Prostate gland (tissue), 2 donors: Measurements from ENCODE around the gene TXNDC17. TPM values are rescaled to one million over a fixed set of nuclear protein-coding genes. Genes with fewer than 3 reads are reported as not detected.
"Not testable (repeated sequence)": the region's sequence is repeated elsewhere in the genome, so short reads cannot be mapped to it uniquely, and the experiment has no call there.

ENCODE experiments used
- DNase-seq: peaks from one replicate; pipeline ENCODE4 v3.0.0-alpha.2; 2019; ENCODE audit warnings: low spot score
- H3K27ac ChIP-seq, 2 donors: fragments of 200-600 bp; sonication (generic); 2 replicates each; pipeline ENCODE4 v1.5.1; 2017 to 2019
- H3K27me3 ChIP-seq: fragments of 200-600 bp; sonication (generic); replicated peaks from 2 replicates; pipeline ENCODE4 v1.5.1; 2019; ENCODE audit not compliant: insufficient read depth
- H3K36me3 ChIP-seq, 2 donors: fragments of 200-600 bp; sonication (generic); 1 replicate in 1 of 2; 2 replicates in 1 of 2; pipeline versions ENCODE4 v1.5.1 to v1.8.1; 2017 to 2019
- H3K4me1 ChIP-seq: fragments of 200-600 bp; sonication (generic); replicated peaks from 2 replicates; pipeline ENCODE4 v1.5.1; 2019
- H3K4me3 ChIP-seq, 2 donors: fragments of 200-600 bp; sonication (generic); 2 replicates each; pipeline ENCODE4 v1.5.1; 2017 to 2019
- H3K9me3 ChIP-seq: fragments of 200-600 bp; sonication (generic); 2 replicates; pipeline ENCODE4 v1.5.1; 2017
- POLR2A ChIP-seq: fragments of 450-650 bp; IDR thresholded peaks from one replicate; pipeline ENCODE4 v1.6.1; 2016; ENCODE audit warnings: antibody characterized with exemption, mild to moderate bottlenecking
- POLR2AphosphoS5 ChIP-seq: sonication (generic); formaldehyde crosslinking; IDR thresholded peaks from one replicate; pipeline ENCODE4 v1.6.1; 2017; ENCODE audit warnings: antibody characterized with exemption
- WGBS: methylation state at CpG from one replicate; pipeline ENCODE4 v1.1.5; 2018; 5-methylcytosine and 5-hydroxymethylcytosine counted together
- intact Hi-C: fragments of 100-400 bp; cut with DNase I; formaldehyde crosslinking; loops from one replicate; pipeline ENCODE4 v1.14.2; 2022
- total RNA-seq, 2 donors: library from RNA; depleted of rRNA; stranded (reverse); fragments of >200 nt; gene quantifications; one replicate each; pipeline ENCODE4 v1.1.0, GENCODE V29; 2016
- TF ChIP-seq, protein P1 (sequence below), 4 experiments: fragments of 200-600 bp in 2 of 4; fragments of 450-650 bp in 2 of 4; sonication (generic) in 2 of 4; IDR thresholded peaks; 1 replicate in 3 of 4; 2 replicates in 1 of 4; pipeline ENCODE4 v1.5.1; 2016 to 2019; ENCODE audit warnings: antibody characterized with exemption in 4 of 4, mild to moderate bottlenecking in 2 of 4, moderate library complexity in 2 of 4

TXNDC17 gene
- 100 to 1,000 TPM; 111 to 220 TPM for total RNA-seq

- WGBS: under 1% methylated on average over 39 of the region's 52 CpGs
- Histone ChIP-seq H3K27me3 (no peaks in the 10 kb centered on the region), H3K9me3 (no peaks in the 10 kb centered on the region), H3K4me3 (peak within 1 kb of the TSS; percentile 65 to 89), H3K4me1 (peaks cover 21% of the 10 kb centered on the region), H3K36me3 (no peaks in the 10 kb centered on the region), H3K27ac (peak within 1 kb of the TSS; percentile 80 to 84)
- intact Hi-C loops: no loop called here
- DNase-seq: peak; percentile 82
- TF ChIP-seq POLR2A (peak; percentile 86), POLR2AphosphoS5 (peak; percentile 92)
- TF ChIP-seq, protein P1, sequence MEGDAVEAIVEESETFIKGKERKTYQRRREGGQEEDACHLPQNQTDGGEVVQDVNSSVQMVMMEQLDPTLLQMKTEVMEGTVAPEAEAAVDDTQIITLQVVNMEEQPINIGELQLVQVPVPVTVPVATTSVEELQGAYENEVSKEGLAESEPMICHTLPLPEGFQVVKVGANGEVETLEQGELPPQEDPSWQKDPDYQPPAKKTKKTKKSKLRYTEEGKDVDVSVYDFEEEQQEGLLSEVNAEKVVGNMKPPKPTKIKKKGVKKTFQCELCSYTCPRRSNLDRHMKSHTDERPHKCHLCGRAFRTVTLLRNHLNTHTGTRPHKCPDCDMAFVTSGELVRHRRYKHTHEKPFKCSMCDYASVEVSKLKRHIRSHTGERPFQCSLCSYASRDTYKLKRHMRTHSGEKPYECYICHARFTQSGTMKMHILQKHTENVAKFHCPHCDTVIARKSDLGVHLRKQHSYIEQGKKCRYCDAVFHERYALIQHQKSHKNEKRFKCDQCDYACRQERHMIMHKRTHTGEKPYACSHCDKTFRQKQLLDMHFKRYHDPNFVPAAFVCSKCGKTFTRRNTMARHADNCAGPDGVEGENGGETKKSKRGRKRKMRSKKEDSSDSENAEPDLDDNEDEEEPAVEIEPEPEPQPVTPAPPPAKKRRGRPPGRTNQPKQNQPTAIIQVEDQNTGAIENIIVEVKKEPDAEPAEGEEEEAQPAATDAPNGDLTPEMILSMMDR (IDR thresholded peaks at IDR 0.05): peak in 1 of 4 experiments; percentile 9
These were observed at the start of gene TXNDC17, which contains the start of gene KIAA0753 for GRCh38 chr17:6640536-6641246. Gene TXNDC17, plus strand, starts transcription at chr17:6641060. Its CDS starts 23 bp downstream, at chr17:6641083. Gene KIAA0753, minus strand, starts transcription at chr17:6640711. Its CDS starts 5,608 bp downstream, at chr17:6635103.

DNA sequence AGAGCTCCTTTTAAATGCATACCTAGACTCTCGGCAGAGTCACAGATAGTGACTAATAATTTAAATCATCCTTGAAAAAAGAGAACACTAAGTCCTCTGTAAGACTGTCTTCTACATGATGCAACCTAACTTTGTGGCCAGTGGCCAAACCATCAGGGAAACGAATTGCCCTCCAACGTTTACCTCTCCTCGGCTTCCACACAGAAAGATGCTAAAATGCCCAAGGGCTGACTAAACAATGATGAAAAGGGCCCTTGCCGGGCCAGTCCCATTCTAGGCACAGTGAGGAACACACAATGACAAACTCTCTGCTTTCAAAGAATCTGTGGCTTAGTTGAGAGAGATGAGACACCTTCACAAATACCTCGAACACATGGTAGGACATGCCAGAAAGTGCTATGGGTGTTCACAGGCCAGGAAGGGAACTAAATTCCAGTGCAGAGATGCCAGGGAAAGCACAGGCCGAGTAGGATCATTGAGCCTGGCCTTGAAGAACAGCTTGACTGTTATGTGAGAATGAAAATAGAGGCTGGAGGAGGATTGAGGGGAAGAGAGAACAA, 49.2 kb upstream of the TXNDC17 start:
- Histone ChIP-seq H3K9me3 (no peaks in the 10 kb centered on the region), H3K4me1 (no peaks in the 10 kb centered on the region), H3K27me3 (no peaks in the 10 kb centered on the region), H3K27ac (peak overlapping the region in 1 of 2 donors; percentile 23), H3K4me3 (no peak overlapping the region), H3K36me3 (peaks cover 6 to 9% of the 10 kb centered on the region in 2 donors)
- DNase-seq: no peak
- 45% methylated on average over 7 of the region's 7 CpGs for WGBS
- TF ChIP-seq, protein P1 (IDR thresholded peaks at IDR 0.05): no peak
- TF ChIP-seq POLR2A (no peak), POLR2AphosphoS5 (no peak)
- intact Hi-C loops: no loop called here

GRCh38 chr17:6592173-6592572, 48.7 kb upstream of the TXNDC17 start:
- no peaks in the 10 kb centered on the region for H3K4me1 ChIP-seq
- H3K9me3 ChIP-seq: no peaks in the 10 kb centered on the region
- TF ChIP-seq, protein P1 (IDR thresholded peaks at IDR 0.05): no peak
- TF ChIP-seq POLR2AphosphoS5 (no peak), POLR2A (no peak)
- peak overlapping the region in 1 of 2 donors; percentile 23 for H3K27ac ChIP-seq
- DNase-seq: no peak
- WGBS: 57% methylated on average over 6 of the region's 6 CpGs
- no peak overlapping the region for H3K4me3 ChIP-seq
- no peaks in the 10 kb centered on the region for H3K27me3 ChIP-seq
- intact Hi-C loops: no loop called here
- H3K36me3 ChIP-seq: peaks cover 6 to 9% of the 10 kb centered on the region in 2 donors

DNA sequence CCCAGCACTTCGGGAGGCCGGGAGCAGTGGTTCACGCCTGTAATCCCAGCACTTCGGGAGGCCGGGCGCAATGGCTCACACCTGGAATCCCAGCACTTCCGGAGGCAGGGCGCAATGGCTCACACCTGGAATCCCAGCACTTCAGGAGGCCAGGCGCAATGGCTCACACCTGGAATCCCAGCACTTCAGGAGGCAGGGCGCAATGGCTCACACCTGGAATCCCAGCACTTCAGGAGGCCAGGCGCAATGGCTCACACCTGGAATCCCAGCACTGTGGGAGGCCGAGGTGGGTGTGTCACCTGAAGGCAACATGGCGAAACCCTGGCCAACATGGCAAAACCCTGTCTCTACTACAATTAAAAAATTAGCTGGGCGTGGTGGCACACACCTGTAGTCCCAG, 47.5 kb upstream of the TXNDC17 start:
- DNase-seq, H3K9me3 ChIP-seq, H3K36me3 ChIP-seq, H3K4me1 ChIP-seq, H3K27ac ChIP-seq, intact Hi-C loops, H3K27me3 ChIP-seq, H3K4me3 ChIP-seq: not testable (repeated sequence)
- 92% methylated on average over 14 of the region's 14 CpGs for WGBS

- Histone ChIP-seq H3K27ac (no peak overlapping the region), H3K27me3 (no peaks in the 10 kb centered on the region), H3K36me3 (peaks cover 0 to 6% of the 10 kb centered on the region in 2 donors), H3K4me3 (no peak overlapping the region), H3K9me3 (no peaks in the 10 kb centered on the region), H3K4me1 (no peaks in the 10 kb centered on the region)
- whole genome bisulfite sequencing: 94% methylated on average over 7 of the region's 7 CpGs
- no peak for DNase-seq
- no peak for TF ChIP-seq POLR2A
- intact Hi-C loops: no loop called here
These were observed 44.8 kb upstream of the TXNDC17 start for GRCh38 chr17:6596081-6596480.

- intact Hi-C loops: no loop called here
- Histone ChIP-seq H3K27ac (no peak overlapping the region), H3K36me3 (peaks cover 0 to 6% of the 10 kb centered on the region in 2 donors), H3K9me3 (no peaks in the 10 kb centered on the region), H3K4me1 (no peaks in the 10 kb centered on the region), H3K4me3 (no peak overlapping the region), H3K27me3 (no peaks in the 10 kb centered on the region)
- 71% methylated on average over 2 of the region's 2 CpGs for WGBS
- DNase-seq: no peak
- TF ChIP-seq, protein P1 (IDR thresholded peaks at IDR 0.05): no peak
- no peak for TF ChIP-seq POLR2AphosphoS5
- TF ChIP-seq POLR2A: no peak
These were observed 44.3 kb upstream of the TXNDC17 start for GRCh38 chr17:6596511-6596910.
